ENCODE measurements around the gene BCL2.

Gene BCL2

DNA sequence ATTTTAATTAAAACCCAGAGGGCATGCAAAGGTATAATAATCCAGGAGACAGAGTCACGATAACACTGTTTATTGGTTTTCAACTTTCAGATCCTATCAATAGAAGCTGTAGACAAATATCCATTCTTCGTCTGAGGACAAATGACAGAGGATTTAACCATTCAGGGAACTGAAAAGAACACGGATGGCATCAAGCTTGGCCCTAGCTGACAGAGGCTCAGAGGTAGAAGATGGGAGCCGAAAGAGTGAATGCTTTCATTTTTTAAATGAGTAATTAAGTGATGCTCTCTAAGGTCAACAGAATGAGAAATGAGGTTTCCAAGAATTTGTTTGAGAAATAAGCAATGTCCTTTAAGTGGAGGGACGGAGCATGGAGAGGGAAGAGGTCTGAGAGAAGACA, 62.1 kb downstream of the BCL2 start:
- DNase-seq = no peak

DNA sequence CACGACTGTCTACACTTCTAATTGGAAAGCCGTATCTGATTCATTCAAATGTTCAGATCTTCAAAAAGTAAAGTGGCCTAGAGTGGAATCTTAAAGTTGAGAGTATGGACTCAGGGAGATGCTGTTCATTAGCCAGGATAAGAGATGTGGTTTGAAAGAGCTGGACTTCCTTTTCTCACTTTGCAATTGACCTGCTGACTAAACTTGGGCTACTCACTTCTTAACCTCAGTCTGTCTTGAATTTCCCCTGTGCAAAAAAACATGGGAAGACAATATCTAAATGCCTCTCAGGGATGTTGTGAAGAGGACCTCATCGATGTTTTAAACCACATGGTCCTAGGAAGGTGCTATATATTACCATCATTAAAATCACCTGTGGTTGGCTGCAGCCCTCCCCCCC, 64.1 kb downstream of the BCL2 start:
- no peak for DNase-seq

DNA sequence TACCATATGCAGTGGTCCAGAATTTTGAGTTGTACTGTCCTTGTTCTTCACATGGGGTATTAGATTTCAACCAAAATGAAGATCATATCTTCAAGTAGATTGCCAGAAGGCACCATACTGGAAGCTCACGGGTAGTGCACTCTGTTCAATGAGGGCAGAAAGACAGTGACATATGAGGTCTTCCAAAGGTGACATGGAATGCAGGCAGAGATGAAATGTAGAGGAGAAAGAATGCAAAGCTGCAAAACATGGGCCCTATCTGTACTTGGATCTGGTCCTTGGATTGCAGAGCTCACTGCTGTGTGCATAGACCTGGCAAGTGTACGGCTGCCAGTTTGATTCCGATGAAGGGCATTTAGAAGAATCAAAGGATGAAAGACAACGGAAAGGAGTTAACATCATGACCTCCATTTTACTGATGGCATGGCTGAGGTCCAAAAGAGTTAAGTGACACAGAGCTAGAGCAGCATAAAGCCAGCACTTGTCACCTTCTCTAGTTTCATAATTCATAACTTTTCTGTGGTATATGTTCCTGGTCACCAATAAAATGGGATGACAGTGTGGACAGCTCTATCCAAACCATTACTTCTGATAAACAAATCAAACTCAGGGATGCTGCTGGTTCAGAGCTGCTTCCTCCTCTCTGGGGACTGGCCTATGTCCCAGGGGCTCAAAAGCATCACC, 64.7 kb downstream of the BCL2 start:
- DNase-seq = no peak

DNA sequence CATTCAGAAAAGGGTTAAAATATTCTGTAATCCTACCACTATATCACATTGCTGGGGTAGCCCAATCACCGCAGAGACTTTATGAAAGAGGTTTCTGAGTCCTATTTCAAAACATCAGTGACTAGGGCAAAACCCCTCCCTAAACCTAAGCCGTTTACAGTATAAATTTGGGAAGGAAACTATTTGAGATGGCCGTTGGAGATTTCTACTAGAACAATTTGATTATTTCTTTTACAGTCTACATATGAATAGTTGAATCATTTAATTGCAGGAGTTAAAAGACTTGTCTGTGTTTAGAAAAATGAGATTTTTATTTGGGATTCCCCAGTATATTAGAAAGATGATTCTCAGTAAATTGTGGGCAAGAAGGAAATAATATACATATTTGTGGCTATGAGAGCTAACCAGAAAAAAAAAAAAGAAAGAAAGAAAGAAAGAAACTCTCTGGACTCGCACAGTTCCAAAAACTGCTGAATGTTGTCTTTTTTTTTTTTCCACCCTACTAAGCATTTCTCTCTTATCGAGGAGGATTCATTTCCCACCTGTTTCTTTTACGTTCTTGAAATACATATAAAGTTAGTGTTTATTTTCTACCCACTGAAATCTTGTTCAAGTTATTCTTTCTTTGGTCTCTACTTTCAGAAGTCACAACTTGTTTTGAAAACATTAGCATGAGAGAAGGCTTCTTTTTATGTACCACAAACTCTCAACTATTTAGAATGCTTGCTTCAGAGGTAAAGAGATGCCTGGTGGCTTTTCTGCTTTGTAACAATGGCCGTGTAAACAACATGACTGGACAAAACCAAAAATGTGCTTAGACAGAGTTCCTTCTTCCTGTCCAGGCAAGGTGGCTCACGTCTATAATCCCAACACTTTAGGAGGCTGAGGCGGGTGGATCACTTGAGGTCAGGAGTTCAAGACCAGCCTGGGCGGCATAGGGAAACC, 65.9 kb downstream of the BCL2 start:
- DNase-seq = no peak

DNA sequence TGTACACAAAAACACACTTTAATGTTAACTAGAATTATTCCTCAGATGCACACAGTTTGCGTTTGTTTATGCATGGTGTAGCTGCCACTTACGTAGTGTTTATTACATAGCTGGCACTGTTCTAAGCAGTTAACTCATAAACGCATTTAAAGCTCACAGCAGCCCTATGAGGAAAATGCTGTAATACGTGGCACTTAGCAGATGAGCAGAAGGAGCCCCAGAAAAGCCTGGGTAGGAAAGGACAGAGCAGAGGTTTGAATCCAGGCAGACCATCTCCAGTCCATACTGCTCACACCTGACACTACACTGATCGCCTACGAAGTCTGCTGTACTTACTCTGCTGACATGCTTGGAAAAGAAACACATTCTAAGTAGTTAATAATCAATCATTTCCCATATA, 66.6 kb downstream of the BCL2 start:
- no peak for DNase-seq

DNA sequence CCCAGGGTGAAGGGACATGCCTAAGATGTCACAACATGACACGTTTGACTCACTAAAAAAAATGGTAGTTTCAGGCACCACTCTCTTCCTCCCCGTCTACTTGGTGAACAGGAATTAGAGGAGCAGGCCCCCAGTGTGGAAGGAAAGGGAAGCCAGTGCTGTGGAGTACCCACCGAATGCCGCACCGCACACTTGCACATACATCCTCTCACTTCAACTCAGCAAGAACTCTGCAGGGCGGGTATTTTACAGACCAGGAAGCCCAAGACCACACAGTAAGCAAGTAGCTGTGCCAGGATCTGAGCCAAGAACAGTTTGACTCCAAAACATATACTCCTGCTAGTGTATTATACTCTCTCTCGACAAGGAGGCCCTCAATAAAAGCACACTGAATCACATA, 69.8 kb downstream of the BCL2 start:
- DNase-seq = no peak

DNA sequence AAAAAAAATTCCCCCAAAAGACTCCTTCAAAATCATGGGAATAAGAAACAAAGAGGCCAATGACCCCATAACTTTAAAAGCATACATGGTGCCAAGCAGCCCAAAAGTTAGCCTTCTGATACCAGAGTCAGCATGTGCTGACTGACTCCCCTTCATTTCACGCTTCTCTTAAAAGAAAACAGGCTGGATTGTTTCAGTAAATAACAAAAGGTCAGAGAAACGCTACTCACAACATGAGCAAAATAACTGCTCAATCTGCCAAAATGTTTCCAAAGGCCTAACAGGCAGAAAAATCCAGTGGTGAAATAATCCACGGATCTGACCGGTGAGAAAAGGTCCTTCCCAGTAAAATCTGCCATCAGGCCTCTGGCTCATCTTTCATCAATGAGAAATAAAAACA, 71.6 kb downstream of the BCL2 start:
- no peak for DNase-seq

DNA sequence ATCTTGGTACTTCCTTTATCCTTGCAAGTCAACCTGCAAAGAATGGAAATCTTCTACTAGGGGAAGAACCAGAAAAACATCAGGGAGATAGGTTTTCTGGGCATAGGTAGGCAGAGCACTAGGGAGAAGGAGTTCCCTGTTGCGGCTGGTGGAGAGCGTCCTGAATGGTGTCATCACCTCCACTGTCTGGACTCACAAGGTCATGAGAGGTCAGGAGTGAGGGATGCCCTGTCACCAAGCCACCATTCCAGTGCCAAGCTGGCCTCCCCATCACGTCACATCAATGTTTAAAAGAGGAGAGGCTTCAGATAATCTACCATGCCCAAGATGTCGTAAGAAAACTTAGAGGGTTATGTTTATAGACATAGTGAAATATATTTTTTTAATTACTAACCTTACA, 72.1 kb downstream of the BCL2 start:
- no peak for DNase-seq

DNA sequence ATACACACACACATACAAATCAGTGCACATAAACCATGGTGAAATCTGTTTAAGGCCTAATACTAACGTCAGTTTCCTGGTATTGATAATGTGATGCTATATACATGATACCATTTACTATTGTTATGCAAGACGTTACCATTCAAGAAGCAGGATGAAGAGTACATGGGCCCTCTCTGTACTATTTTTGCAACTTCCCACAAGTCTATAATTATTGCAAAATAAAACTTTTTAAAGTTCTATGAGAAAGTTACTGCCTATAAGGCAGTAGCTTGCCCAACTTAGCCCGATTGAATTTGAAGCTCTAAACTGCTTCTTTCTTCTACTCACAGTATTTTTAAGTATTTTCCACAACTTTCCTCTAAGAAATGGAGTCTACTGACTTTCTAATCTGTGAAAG, 74.0 kb downstream of the BCL2 start:
- no peak for DNase-seq

DNA sequence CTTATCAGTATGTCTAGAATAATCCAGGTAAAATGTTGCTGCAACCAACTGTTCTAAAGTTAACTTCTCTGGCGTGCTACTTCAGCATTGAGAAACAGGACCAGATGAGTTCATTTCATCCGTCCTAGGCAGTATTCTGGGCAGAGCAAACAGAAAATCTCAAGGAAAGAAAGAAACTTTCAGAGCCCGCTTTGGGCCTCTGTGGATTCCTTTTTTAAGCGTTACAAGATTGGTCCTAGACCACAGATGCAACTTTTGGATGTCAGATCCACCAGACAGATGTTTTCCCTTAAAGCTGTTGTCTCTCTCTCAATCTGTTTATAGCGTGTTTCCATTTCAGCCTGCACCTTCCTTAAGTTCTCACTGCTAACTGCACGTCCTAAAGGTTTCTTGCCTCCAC, 75.0 kb downstream of the BCL2 start:
- DNase-seq = no peak

DNA sequence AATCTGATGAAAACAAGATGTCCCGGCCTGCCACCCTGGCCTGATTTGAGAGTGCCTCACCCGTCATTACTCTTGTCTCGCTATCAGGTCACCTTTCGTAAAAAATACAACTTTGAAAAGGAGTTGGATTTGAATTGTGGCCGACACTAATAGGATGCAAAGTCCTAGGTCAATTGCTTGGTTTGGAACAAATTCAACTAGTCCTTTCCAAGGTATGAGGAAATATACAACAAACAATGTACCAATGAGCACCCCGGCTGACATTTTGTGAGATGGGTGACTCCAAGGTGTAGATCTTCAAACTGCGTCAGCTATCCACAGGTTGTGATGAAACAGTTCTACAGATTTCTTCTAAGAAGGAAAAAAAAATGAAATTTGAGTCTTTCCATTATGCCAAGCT, 77.8 kb downstream of the BCL2 start:
- no peak for DNase-seq

DNA sequence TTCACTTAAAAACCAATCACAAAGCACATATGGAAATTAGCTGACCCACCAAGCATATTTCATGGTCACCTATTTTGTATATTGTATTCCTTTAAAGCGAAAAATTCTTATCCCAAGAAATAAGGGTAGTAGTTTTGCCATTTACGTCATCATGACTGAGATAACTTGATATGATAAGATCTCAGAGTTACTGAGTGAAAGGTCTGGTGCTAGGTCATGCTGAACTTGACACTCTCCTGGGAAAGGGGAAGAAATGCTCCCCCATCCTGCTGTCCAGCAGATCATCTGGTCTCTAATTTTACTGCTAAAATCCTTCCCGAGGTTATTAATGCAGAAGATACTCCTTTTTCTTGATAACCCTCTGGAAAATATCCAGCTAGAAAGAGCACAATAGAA, 78.3 kb downstream of the BCL2 start:
- DNase-seq = no peak

DNA sequence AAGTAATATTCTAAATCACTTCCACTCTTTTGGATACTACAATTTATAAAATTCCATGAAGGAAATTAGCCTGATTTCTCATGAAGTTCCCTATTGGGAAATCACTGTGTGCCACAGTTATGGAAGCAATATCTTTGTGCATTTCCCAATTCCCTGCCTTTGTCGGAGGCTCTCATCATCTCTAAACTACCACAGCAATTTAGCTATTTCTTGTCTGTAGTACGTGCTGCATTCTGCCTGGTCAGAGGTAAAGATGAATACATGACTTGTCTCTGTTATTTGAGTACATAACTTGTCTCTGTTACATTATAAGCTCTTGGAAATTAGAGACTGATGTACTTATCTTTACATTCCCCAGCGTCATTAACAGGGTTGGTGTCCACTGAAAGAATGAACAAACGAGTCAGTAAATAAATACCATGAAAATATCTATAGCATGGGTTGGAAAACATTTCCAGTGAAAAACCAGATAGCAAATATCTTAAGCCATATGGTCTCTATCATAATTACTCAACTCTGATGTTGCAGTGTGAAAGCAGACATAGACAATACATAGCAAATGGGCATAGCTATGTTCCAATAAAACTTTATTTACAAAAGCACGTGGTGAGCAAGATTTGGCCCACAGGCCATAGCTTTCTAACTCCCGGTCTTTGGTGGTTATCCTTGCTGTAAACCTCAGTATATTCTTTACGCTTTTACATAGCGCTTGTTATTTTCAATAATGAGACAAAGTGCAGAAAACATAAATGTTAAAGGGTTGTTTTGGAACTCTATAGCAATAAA, 78.8 kb downstream of the BCL2 start:
- DNase-seq = no peak

DNA sequence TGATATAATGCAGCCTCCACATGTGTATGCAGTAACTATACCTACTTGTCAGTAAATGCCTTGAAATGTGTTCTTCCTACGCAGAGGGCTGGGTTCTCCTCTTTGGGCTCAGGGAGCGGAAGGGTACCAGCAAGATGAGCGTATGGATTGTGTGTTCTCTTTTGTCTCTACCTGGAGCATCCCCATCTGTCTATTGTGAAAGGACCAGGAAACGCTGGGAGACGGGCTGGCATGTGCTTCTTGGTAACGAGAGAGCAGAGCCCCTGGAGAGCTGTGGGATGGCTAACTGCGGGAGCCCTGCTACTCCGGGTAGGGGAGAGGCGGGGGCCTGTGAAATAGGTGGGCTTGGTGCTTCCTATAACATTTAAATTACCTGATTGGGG, 80.9 kb downstream of the BCL2 start:
- no peak for DNase-seq

DNA sequence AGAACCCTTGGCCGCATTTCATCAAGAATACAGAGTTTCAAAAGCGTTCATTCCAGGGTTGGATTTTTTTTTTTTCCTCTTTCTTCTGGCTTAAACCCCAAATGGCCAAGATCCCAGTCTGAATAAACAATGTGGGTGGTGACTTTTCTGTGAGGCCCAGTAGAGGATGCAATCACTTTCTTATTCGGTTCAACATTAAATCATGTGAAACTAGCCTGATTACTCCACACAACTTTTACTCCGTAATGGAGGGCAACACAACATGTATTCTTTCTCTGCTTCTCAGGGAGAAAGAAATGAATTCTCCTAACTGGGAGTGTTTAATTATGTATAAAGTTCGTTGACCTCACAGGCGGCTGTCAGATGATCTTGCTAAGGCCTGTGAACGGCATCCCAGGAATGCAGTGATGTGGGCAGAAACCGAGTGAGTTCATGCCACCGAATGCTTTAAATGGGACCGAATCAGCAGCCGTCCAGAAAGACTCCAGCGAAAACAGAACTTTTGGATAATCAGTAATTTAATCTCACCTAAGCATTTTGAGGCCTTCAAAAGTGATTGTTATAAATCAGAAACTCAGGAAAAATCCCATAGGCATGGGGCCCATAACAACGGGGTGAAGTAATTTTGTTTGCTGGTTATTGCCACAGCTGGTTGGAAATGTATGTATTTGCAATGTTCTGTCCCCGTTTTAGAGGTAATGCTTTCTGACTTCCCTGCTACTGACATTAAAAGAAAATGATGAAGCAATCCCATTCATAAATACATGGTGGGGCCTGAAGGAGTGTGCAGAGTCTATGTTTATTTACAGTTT, 81.5 kb downstream of the BCL2 start:
- no peak for DNase-seq

DNA sequence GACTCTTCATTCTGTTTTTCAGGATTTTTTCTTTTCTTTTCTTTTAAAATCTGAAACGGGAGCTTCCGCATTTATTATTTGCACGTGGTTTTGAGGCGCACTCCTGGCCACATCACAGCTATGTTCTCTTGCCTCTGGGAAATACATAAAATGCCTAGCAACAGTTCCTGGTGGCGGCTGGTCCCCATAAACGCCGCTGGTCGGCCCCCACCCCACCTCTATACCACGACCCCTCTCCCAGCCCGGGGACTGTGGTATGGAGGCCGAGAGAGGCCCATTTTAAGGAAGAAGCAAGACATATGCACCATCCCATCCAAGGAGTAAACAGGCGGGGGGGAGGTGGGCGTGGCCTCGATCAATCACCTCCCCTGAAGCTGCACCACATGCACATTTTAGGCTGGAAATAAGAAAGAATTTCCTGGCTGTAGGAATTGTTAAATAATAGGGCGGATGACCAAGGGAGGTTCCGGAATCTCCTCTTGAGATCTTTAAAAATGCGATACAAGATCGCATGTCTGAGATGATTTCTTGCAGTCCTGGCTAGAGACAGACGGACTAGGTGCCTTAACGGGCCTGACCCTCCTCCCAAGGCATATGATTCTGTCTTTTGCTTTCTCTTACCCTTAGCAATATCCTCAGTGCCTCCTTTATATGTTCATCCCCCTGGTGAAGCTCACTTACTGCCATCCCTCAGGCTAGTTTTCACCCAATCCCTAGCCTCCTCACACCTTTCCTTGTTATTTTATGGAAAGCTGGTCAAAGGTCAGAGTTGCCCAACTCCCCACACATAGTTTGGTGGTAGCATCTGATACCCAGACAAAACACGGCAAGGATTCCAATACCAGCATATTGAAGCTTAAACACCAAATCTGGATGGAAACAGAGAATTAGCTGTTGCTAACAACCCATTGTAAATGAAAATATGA, 82.4 kb downstream of the BCL2 start:
- DNase-seq = no peak

DNA sequence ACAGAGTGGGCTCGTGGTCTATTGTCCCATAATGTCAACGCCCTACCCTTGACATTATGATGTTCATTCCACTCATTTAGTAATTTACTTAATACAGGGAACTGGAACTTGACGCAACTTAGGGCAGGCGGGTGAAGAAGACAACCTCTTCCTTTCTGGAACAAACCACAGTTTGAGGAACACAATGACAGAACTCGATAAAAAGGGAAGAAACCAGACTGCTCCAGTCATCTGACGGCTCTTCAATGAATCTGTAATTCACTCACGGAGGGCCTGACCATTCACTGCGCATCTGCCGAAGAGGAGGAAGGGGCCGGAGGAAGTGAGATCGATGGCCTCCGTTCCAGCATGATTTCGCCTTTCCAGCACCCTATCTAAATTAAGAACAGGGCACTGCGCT, 83.2 kb downstream of the BCL2 start:
- DNase-seq = no peak

DNA sequence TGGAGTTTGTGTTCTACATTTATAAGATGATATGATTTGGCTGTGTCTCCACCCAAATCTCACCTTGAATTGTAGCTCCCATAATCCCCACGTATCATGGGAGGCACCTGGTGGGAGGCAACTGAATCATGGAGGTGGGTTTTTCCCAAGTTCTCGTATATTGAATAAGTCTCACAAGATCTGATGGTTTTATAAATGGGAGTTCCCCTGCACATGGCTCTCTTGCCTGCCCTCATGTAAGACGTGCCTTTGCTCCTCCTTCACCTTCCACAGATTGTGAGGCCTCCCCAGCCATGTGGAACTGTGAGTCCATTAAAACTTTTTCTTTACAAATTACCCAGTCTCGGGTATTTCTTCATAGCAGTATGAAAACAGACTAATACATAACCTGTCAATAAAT, 83.6 kb downstream of the BCL2 start:
- peak; percentile 31 for DNase-seq

DNA sequence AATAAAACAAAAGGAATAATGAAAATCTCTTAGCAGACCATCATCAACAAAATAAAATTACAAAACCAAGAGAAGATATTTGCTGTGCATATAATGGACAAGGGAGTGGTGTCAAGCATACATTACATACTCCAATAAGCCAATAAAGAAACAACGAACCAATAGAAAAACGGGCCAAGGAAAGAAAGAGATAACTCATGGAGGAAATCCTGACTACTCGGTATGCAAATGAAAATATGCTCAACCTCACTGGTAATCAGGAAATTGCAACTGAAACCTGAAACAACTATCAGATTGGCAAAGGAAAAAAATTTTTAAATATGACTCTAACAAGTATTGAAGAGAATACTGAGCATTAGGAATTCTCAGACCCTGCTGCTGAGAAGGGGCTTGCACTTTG, 84.7 kb downstream of the BCL2 start:
- no peak for DNase-seq

DNA sequence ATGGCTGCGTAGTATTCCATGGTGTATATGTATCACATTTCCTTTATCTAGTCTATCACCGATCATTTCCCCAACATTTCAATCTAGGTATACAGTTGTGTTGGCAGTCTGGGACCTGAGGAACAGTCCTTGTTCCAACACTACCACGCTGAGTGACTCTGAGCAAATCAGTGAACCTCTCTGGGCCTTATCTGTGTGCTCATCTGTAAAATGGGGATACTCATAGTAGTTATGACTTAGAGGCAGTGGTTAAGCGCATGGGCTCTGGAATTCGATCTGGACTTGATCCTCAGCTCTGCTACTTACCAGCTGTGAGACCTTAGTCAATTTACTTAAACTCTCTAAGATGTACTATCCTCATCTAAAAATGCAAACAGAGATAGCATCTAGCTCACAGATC, 85.1 kb downstream of the BCL2 start:
- no peak for DNase-seq

DNA sequence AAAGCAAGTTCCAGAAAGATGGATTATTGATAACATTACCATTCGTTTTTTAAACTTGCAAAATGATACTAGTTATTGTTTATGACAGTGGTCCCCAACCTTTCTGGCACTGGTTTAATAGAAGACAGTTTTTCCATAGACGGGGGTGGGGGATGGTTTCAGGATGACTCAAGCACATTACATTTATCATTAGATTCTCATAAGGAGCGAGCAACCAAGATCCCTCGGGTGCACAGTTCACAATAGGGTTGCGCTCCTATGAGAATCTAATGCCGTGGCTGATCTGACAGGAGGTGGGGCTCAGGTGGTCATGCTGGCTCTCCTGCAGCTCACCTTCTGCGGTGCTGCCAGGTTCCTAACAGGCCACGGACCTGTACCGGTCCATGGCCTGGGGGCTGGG, 86.2 kb downstream of the BCL2 start:
- peak; percentile 65 for DNase-seq

DNA sequence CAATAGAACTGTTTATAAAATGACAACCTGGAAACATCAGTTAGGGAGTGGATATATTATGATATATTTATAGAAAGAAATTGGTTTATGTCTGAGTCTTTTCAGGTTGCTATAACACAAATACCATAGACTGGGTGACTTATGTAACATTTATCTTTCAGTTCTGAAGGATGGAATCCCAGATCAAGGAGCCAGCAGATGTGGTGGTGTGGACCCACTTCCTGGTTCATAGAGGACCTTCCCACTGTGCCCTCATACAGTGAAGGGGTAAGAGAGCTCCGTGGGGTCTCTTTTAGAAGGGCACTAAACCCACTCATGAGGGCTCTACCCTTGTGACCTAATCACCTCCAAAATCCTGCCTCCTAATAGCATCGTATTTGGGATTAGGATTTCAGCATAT, 86.7 kb downstream of the BCL2 start:
- DNase-seq = no peak

Measured in stimulated activated CD4-positive, alpha-beta T cell treated with anti-CD3 and anti-CD28 coated beads, Interleukin-15, amount 100 ng/mL, for 24 hours (primary cell).